CD14-positive monocyte (primary cell): ENCODE measurements around the gene RIT2. TPM values are rescaled to one million over a fixed set of nuclear protein-coding genes. Genes with fewer than 3 reads are reported as not detected.

ENCODE experiments used
- DNase-seq, 3 donors: peaks; one replicate each; pipeline ENCODE4 v3.0.0-alpha.2; 2011 to 2022
- H2AFZ ChIP-seq: 2 replicates; pipeline ENCODE4 v1.6.0; 2012; ENCODE audit warnings: mild to moderate bottlenecking, low read depth, low read length, inconsistent platforms; ENCODE audit not compliant: insufficient read depth, poor library complexity, severe bottlenecking
- H3K27ac ChIP-seq, 2 donors: 1 replicate in 1 of 2; 2 replicates in 1 of 2; pipeline ENCODE4 v1.5.1; 2012 to 2013; ENCODE audit warnings: low read length in 2 of 2, control low read depth in 1 of 2, inconsistent platforms in 1 of 2, low read depth in 1 of 2, mild to moderate bottlenecking in 1 of 2
- H3K27me3 ChIP-seq, 2 donors: one replicate each; pipeline versions ENCODE4 v1.6.0 to v1.6.1; 2011 to 2013; ENCODE audit warnings: low read length in 2 of 2; ENCODE audit not compliant: control insufficient read depth in 2 of 2, insufficient read depth in 2 of 2
- H3K36me3 ChIP-seq, 2 donors: replicated peaks in 1 of 2; 1 replicate in 1 of 2; 2 replicates in 1 of 2; pipeline versions ENCODE4 v1.5.1 to v1.6.1; 2012 to 2013; ENCODE audit warnings: low read length in 2 of 2, control low read depth in 1 of 2, inconsistent platforms in 1 of 2, mild to moderate bottlenecking in 1 of 2; ENCODE audit not compliant: insufficient read depth in 2 of 2, control insufficient read depth in 1 of 2
- H3K4me1 ChIP-seq, 2 donors: 1 replicate in 1 of 2; 2 replicates in 1 of 2; pipeline versions ENCODE4 v1.5.1 to v1.6.1; 2012 to 2013; ENCODE audit warnings: low read length in 2 of 2, control low read depth in 1 of 2, inconsistent platforms in 1 of 2, mild to moderate bottlenecking in 1 of 2, moderate library complexity in 1 of 2; ENCODE audit not compliant: insufficient read depth in 2 of 2, control insufficient read depth in 1 of 2
- H3K4me2 ChIP-seq: replicated peaks from 2 replicates; pipeline ENCODE3; 2012; ENCODE audit warnings: low read length, moderate library complexity, mild to moderate bottlenecking; ENCODE audit not compliant: poor library complexity, severe bottlenecking; ENCODE audit errors: extremely low read depth
- H3K4me3 ChIP-seq, 3 experiments: fragments of 200-600 bp in 1 of 3; sonication (generic) in 1 of 3; replicated peaks in 1 of 3; 1 replicate in 2 of 3; 2 replicates in 1 of 3; pipeline ENCODE4 v1.5.1; 2011 to 2013; ENCODE audit warnings: low read length in 3 of 3, mild to moderate bottlenecking in 3 of 3, control low read depth in 2 of 3, low read depth in 2 of 3, inconsistent platforms in 1 of 3, moderate library complexity in 1 of 3
- H3K79me2 ChIP-seq: 2 replicates; pipeline ENCODE4 v1.6.0; 2012; ENCODE audit warnings: mild to moderate bottlenecking, control low read depth, inconsistent platforms, low read length, moderate library complexity; ENCODE audit not compliant: insufficient read depth
- H3K9ac ChIP-seq: 2 replicates; pipeline ENCODE4 v1.6.0; 2017; ENCODE audit warnings: low read length, mild to moderate bottlenecking; ENCODE audit not compliant: insufficient read depth, poor library complexity, severe bottlenecking
- H3K9me3 ChIP-seq, 2 donors: replicated peaks in 1 of 2; 1 replicate in 1 of 2; 2 replicates in 1 of 2; pipeline versions ENCODE4 v1.5.1 to v1.6.1; 2012 to 2013; ENCODE audit warnings: low read length in 2 of 2, control low read depth in 1 of 2; ENCODE audit not compliant: control insufficient read depth in 1 of 2, insufficient read depth in 1 of 2
- H4K20me1 ChIP-seq: 2 replicates; pipeline ENCODE4 v1.6.0; 2012; ENCODE audit warnings: mild to moderate bottlenecking, low read length, control low read depth, moderate library complexity; ENCODE audit not compliant: insufficient read depth
- H3K27ac Mint-ChIP-seq, 7 donors: one replicate each; pipeline ENCODE4 v1.8.0; 2020; ENCODE audit warnings: mild to moderate bottlenecking in 7 of 7, mixed read lengths in 7 of 7, moderate library complexity in 6 of 7, inconsistent platforms in 2 of 7
- H3K27me3 Mint-ChIP-seq, 3 donors: one replicate each; pipeline ENCODE4 v1.8.0; 2021 to 2022; ENCODE audit warnings: low read depth in 3 of 3, mild to moderate bottlenecking in 3 of 3, mixed read lengths in 3 of 3, moderate library complexity in 3 of 3, inconsistent platforms in 1 of 3
- H3K36me3 Mint-ChIP-seq, 2 donors: one replicate each; pipeline ENCODE4 v1.8.0; 2020; ENCODE audit warnings: mixed read lengths in 2 of 2, inconsistent platforms in 1 of 2, mild to moderate bottlenecking in 1 of 2
- H3K4me1 Mint-ChIP-seq: one replicate; pipeline ENCODE4 v1.8.0; 2020; ENCODE audit warnings: mild to moderate bottlenecking, mixed read lengths
- H3K4me3 Mint-ChIP-seq, 2 donors: one replicate each; pipeline ENCODE4 v1.8.0; 2020; ENCODE audit warnings: mild to moderate bottlenecking in 2 of 2, mixed read lengths in 2 of 2, moderate library complexity in 1 of 2
- H3K9me3 Mint-ChIP-seq, 7 donors: one replicate each; pipeline ENCODE4 v1.8.0; 2020 to 2022; ENCODE audit warnings: mixed read lengths in 7 of 7, mild to moderate bottlenecking in 6 of 7, moderate library complexity in 6 of 7, inconsistent platforms in 2 of 7
- WGBS: methylation state at CpG from one replicate; pipeline ENCODE4 v1.1.5; 2013; ENCODE audit warnings: missing lambda C conversion rate; ENCODE audit not compliant: insufficient coverage; 5-methylcytosine and 5-hydroxymethylcytosine counted together
- intact Hi-C, 2 donors: fragments of 100-400 bp; cut with micrococcal nuclease; formaldehyde crosslinking; loops; one replicate each; pipeline versions ENCODE4 v1.15.0 to v1.15.1; 2023
- polyA plus RNA-seq, 3 donors: library from polyadenylated mRNA; depleted of rRNA in 1 of 3; unstranded in 2 of 3; stranded (reverse) in 1 of 3; fragments of 300-500 nt in 2 of 3; fragments of >200 nt in 1 of 3; fragmentation: Illumina TruSeq in 2 of 3; gene quantifications; 1 replicate in 2 of 3; 2 replicates in 1 of 3; pipeline ENCODE4 v1.2.3, GENCODE V29; 2012 to 2021
- TF ChIP-seq, protein P1 (sequence below): fragments of 200-600 bp; IDR thresholded peaks from one replicate; pipeline ENCODE4 v1.8.0; 2022; ENCODE audit warnings: antibody characterized with exemption, mild to moderate bottlenecking

RIT2 gene
- polyA plus RNA-seq, 3 donors, result not detected

DNA sequence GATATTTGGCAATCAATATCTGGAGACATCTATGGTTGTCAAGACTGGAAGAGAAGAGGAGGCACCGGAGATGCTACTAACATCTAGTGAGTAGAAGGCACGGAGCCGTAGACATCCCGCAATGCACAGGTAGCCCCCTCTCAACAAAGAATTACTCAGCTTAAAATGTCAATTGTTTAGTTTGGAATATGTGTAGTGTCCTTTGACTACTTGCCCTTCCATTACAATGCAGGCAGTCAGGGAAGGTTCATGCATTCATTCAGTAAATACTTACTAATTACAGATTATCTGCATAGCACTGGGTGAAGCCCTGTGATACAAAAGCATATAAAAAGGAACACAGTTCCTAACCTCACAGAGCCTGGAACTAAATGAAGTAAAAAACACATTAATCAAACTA lies 294.0 kb downstream of the RIT2 start:
- no peaks in the 10 kb centered on the region for H3K4me1 ChIP-seq
- H3K36me3 Mint-ChIP-seq, result no peaks in the 10 kb centered on the region
- no CpG with 5 or more reads among the region's 4 CpGs for WGBS

GRCh38 chr18:42814618-42815017 lies 300.9 kb downstream of the RIT2 start:
- Histone ChIP-seq H3K27me3 (no peaks in the 10 kb centered on the region), H3K36me3 (no peaks in the 10 kb centered on the region), H3K9me3 (no peaks in the 10 kb centered on the region), H3K4me1 (no peaks in the 10 kb centered on the region), H2AFZ (no peak overlapping the region), H3K4me3 (no peak overlapping the region), H4K20me1 (no peaks in the 10 kb centered on the region), H3K27ac (no peak overlapping the region), H3K79me2 (no peaks in the 10 kb centered on the region), H3K9ac (no peak overlapping the region), H3K4me2 (no peak overlapping the region)
- Mint-ChIP-seq H3K27ac (no peak overlapping the region), H3K4me3 (no peak overlapping the region), H3K36me3 (no peaks in the 10 kb centered on the region), H3K27me3 (no peaks in the 10 kb centered on the region), H3K9me3 (peaks cover 0 to 11% (median 3%) of the 10 kb centered on the region in 7 donors), H3K4me1 (no peaks in the 10 kb centered on the region)
- DNase-seq, result no peak
- WGBS, result 50% methylated on average over 1 of the region's 4 CpGs
- TF ChIP-seq, protein P1, sequence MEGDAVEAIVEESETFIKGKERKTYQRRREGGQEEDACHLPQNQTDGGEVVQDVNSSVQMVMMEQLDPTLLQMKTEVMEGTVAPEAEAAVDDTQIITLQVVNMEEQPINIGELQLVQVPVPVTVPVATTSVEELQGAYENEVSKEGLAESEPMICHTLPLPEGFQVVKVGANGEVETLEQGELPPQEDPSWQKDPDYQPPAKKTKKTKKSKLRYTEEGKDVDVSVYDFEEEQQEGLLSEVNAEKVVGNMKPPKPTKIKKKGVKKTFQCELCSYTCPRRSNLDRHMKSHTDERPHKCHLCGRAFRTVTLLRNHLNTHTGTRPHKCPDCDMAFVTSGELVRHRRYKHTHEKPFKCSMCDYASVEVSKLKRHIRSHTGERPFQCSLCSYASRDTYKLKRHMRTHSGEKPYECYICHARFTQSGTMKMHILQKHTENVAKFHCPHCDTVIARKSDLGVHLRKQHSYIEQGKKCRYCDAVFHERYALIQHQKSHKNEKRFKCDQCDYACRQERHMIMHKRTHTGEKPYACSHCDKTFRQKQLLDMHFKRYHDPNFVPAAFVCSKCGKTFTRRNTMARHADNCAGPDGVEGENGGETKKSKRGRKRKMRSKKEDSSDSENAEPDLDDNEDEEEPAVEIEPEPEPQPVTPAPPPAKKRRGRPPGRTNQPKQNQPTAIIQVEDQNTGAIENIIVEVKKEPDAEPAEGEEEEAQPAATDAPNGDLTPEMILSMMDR, result no peak
- intact Hi-C loops, result no loop called here

More for the DNA sequence above, 294.0 kb downstream of the RIT2 start:
- no peak for DNase-seq
- Histone ChIP-seq H4K20me1 (no peaks in the 10 kb centered on the region), H3K79me2 (no peaks in the 10 kb centered on the region), H3K4me2 (no peak overlapping the region), H3K9ac (no peak overlapping the region), H3K27me3 (no peaks in the 10 kb centered on the region), H2AFZ (no peak overlapping the region), H3K4me3 (no peak overlapping the region), H3K36me3 (no peaks in the 10 kb centered on the region), H3K27ac (no peak overlapping the region), H3K9me3 (no peaks in the 10 kb centered on the region)
- intact Hi-C loops, result no loop called here
- Mint-ChIP-seq H3K4me3 (no peak overlapping the region), H3K4me1 (no peaks in the 10 kb centered on the region), H3K27ac (no peak overlapping the region), H3K27me3 (no peaks in the 10 kb centered on the region), H3K9me3 (no peaks in the 10 kb centered on the region)
- TF ChIP-seq, protein P1, result no peak
